Panc1 (cell line): ENCODE results near the gene EHD4. TPM values are rescaled to one million over a fixed set of nuclear protein-coding genes. Genes with fewer than 3 reads are reported as not detected.

Experiments
- ATAC-seq: fragments of 200-7000 bp; cut with Tn5 transposase; 2 replicates; pipeline ENCODE4 v1.9.1; 2020; ENCODE audit warnings: mild to moderate bottlenecking, moderate library complexity
- BruUV-seq: library from RNA; stranded (reverse); fragments of 400-500 nt; replicated peaks from 2 replicates; lab custom pipeline; 2021; lab: Mats Ljungman, UMichigan
- CTCF ChIA-PET: fragments of 300-600 bp; sonication (Branson Sonifier 250); formaldehyde crosslinking; loops from one replicate; lab custom pipeline; 2022; ENCODE audit warnings: antibody characterized with exemption; lab: Charles Lee
- POLR2A ChIA-PET: fragments of 300-600 bp; sonication (Branson Sonifier 250); formaldehyde crosslinking; loops from one replicate; lab custom pipeline; 2022; ENCODE audit warnings: antibody characterized with exemption; lab: Charles Lee
- DNase-seq: peaks from one replicate; pipeline ENCODE4 v3.0.0-alpha.2; 2010; ENCODE audit warnings: low read depth, low spot score
- H3K27ac ChIP-seq: 2 replicates; pipeline ENCODE4 v1.5.1; 2011; ENCODE audit warnings: mild to moderate bottlenecking, low read length, inconsistent platforms
- H3K27me3 ChIP-seq: fragments of 200-500 bp; sonication (Bioruptor generic); 2 replicates; pipeline ENCODE4 v1.6.0; 2014; ENCODE audit warnings: low read length, inconsistent platforms; ENCODE audit not compliant: control insufficient read depth, insufficient read depth
- H3K36me3 ChIP-seq: fragments of 200-500 bp; sonication (Bioruptor generic); 2 replicates; pipeline ENCODE4 v1.5.1; 2014; ENCODE audit warnings: inconsistent platforms, mild to moderate bottlenecking, low read length, moderate library complexity; ENCODE audit not compliant: control insufficient read depth, insufficient read depth
- H3K4me1 ChIP-seq: 2 replicates; pipeline ENCODE4 v1.5.1; 2011; ENCODE audit warnings: inconsistent platforms, mild to moderate bottlenecking, low read length, moderate library complexity; ENCODE audit not compliant: control insufficient read depth, insufficient read depth
- H3K4me3 ChIP-seq, 2 experiments: 2 replicates each; pipeline ENCODE4 v1.5.1; 2011 to 2012; ENCODE audit warnings: low read depth in 2 of 2, low read length in 2 of 2, mild to moderate bottlenecking in 2 of 2, inconsistent platforms in 1 of 2, moderate library complexity in 1 of 2
- H3K9me3 ChIP-seq: fragments of 200-500 bp; sonication (Bioruptor generic); 2 replicates; pipeline ENCODE4 v1.5.1; 2014; ENCODE audit warnings: low read depth, mild to moderate bottlenecking, inconsistent platforms, low read length, moderate library complexity; ENCODE audit not compliant: control insufficient read depth, insufficient read depth
- CTCF ChIP-seq: fragments of 450-650 bp; IDR thresholded peaks from 2 replicates; pipeline ENCODE4 v1.5.1; 2017; ENCODE audit warnings: mild to moderate bottlenecking
- POLR2AphosphoS5 ChIP-seq: IDR thresholded peaks from 2 replicates; pipeline ENCODE4 v1.6.1; 2012; ENCODE audit warnings: mild to moderate bottlenecking, low read depth, low read length, moderate library complexity
- REST ChIP-seq, 2 experiments: IDR thresholded peaks; 2 replicates each; pipeline ENCODE4 v1.6.1; 2011 to 2012; ENCODE audit warnings: low read depth in 2 of 2, control low read depth in 1 of 2, low read length in 1 of 2, mild to moderate bottlenecking in 1 of 2, moderate library complexity in 1 of 2; ENCODE audit not compliant: insufficient read depth in 1 of 2
- SIN3A ChIP-seq: IDR thresholded peaks from 2 replicates; pipeline ENCODE4 v1.6.1; 2012; ENCODE audit warnings: low read depth, mild to moderate bottlenecking, low read length, moderate library complexity, borderline replicate concordance; ENCODE audit not compliant: insufficient read depth
- TCF7L2 ChIP-seq: IDR thresholded peaks from 2 replicates; pipeline ENCODE4 v1.6.1; 2011; ENCODE audit warnings: mild to moderate bottlenecking, low read depth, low read length, inconsistent platforms
- in situ Hi-C: cut with HindIII; loops from 2 replicates; pipeline ENCODE4 v1.10.0; 2016; ENCODE audit warnings: low sequenced_read_pairs, low pct_unique_long_range_greater_than_20kb
- intact Hi-C: fragments of 100-400 bp; cut with micrococcal nuclease; formaldehyde crosslinking; loops from one replicate; pipeline ENCODE4 v1.10.0; 2022; ENCODE audit not compliant: unreplicated experiment
- total RNA-seq: library from RNA; stranded (reverse); gene quantifications from one replicate; pipeline ENCODE4 v1.2.1, GENCODE V29; 2021; ENCODE audit not compliant: unreplicated experiment

EHD4 gene
- total RNA-seq, 1 experiment from 2014 or later, result 43.2 TPM

DNA sequence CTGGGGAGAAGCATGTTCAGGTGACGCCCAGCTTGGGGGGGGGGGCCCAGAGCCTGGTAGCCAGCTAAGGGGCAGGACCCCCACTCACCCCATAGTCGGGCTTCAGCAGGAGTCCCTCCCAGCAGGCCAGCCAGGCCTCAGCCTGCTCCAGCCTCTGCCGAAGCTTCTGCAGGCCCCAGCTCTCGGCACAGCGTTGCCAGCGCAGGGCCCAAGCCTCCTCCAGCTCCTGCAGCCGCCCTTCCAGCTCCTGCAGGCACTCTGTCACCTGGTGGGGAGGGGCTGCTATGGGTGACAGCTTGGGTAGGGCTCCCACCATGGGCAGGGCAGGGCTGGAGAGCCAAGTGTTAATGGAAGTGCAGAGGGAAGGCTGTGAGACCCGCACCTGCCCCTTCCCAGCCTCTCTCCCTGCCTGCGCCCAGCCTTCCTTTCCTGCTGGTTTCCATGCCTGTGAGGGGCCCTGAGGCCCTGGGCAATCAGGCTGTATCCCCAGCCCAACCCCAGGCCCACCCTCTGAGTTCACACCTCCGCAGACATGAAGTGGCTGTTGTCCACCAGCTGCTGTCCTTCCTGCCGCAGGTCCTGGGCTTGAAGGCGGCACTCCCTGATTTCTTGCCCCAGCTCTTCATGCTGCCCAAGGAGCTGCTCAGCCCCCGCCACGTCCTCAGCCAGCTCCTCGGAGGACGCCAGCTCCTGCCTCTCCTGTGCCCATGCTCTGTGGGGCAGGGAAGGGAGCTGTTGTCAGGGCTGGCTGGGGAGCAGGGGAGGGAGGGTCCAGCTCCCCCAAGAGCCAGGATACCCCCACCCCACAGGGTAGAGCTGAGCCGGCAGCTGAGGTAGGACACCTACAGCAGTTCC is 119.4 kb downstream of the EHD4 start:
- H3K36me3 ChIP-seq, result no peaks in the 10 kb centered on the region
- ATAC-seq (peak; percentile 14; the same call in 1 of the 2 replicates), DNase-seq (no peak)
- H3K27ac ChIP-seq, result no peak overlapping the region
- in situ Hi-C loops (no loop called here), intact Hi-C loops (no loop called here)
- H3K4me1 ChIP-seq, result no peaks in the 10 kb centered on the region
- ChIA-PET POLR2A (no interaction called here), CTCF (no interaction called here)
- H3K27me3 ChIP-seq, result no peaks in the 10 kb centered on the region
- no peaks in the 10 kb centered on the region for H3K9me3 ChIP-seq
- H3K4me3 ChIP-seq, result no peak overlapping the region
- TF ChIP-seq SIN3A (no peak), REST (IDR thresholded peaks at IDR 0.05; ENCODE audit: insufficient read depth in 1 of 2, low read depth in 2 of 2, low read length in 1 of 2) (no peak), TCF7L2 (no peak), CTCF (no peak), POLR2AphosphoS5 (no peak)
- BruUV-seq, result no TSS peak

DNA sequence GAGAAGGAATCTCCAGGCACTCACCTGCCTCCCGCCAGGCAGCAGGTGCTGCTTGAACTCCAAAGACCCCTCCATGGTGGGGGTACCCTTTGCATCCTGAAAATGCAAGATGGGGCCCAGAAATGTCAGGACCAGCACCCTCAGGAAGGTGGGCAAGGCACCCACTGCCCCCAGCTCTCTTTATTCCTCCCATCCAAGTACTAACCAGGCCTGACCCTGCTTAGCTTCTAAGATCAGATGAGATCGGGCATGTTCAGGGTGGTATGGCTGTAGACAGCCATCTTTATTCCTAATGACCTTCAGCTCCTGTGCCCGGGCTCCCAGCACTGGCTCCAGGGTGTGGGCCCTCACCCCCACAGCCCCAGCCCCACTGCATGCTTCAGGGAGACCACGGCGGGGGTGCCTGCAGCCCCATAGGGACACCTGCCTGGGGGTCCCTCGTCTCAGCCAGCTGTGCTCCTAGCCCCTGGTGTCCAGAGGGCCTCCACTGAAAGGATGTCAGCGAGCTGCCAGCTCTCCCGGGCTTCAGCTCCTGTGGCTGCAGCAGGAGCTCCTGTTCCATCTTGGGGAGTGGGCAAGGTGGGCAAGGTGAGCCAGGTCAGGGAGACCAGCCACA is 120.5 kb downstream of the EHD4 start:
- Histone ChIP-seq H3K27me3 (no peaks in the 10 kb centered on the region), H3K4me1 (no peaks in the 10 kb centered on the region), H3K9me3 (no peaks in the 10 kb centered on the region), H3K4me3 (no peak overlapping the region), H3K36me3 (no peaks in the 10 kb centered on the region), H3K27ac (no peak overlapping the region)
- CTCF ChIA-PET, result interaction anchor here (1.0 kb wide), 2 partner anchors 10 to 282 kb away, joined by 4 to 5 read pairs; no protein-coding TSS in a partner anchor
- ATAC-seq (no peak), DNase-seq (no peak)
- intact Hi-C loops (no loop called here), in situ Hi-C loops (no loop called here)
- no TSS peak for BruUV-seq
- no peak for TF ChIP-seq REST (IDR thresholded peaks at IDR 0.05; ENCODE audit: insufficient read depth in 1 of 2, low read depth in 2 of 2, low read length in 1 of 2)
- no peak for TF ChIP-seq TCF7L2
- no peak for TF ChIP-seq SIN3A
- no peak for TF ChIP-seq POLR2AphosphoS5
- TF ChIP-seq CTCF, result no peak
- POLR2A ChIA-PET, result no interaction called here
